Colon (tissue), 2 donors: ENCODE results near the gene CLEC16A.

Experiments
- FAIRE-seq: peaks from 2 replicates; lab custom pipeline; 2012; peaks lifted over from hg19 to GRCh38; lab: Jason Lieb, UNC
- donor health status: control.
- donor health status: control.

The CLEC16A gene

DNA sequence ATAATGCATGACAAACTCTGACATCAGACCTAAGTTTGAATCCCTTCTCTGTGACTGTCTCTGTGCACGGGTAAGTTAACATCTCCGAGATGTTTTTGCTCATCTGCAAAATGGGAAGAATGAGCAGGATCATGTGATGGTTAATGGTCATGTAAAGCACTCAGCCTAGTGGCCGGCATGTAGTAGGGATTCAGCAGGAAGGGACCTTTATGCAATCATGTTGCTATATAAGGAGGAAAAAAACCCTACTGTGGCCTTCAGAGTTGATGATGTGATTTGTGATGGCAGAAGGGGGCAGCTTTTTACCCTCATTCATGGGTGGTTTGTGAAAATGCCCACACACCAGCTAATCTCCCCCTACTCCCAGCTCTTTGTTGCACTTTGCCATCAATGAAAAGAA, 24.1 kb downstream of the CLEC16A start:
- FAIRE-seq: no peak

DNA sequence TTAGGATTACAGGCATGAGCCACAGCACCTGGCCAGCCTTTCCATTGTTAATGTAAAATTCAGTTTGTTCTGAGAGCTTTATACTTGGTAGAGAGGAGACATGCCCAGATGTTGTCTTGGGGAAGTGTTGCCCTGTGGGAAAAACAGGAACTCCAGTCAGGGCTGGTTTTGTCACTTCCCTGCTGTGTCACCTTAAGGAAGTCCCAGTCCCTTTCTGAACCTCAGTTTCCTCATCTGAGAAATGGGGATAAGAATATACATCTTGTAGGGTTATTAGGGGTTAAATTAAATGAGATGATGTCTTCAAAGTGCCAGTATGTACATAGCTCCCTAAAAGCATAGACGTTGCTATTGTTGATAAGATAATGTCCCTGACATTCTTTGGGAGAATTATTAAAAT, 25.3 kb downstream of the CLEC16A start:
- no peak for FAIRE-seq

GRCh38 chr16:10970065-10970464, 25.7 kb downstream of the CLEC16A start:
- FAIRE-seq: no peak

DNA sequence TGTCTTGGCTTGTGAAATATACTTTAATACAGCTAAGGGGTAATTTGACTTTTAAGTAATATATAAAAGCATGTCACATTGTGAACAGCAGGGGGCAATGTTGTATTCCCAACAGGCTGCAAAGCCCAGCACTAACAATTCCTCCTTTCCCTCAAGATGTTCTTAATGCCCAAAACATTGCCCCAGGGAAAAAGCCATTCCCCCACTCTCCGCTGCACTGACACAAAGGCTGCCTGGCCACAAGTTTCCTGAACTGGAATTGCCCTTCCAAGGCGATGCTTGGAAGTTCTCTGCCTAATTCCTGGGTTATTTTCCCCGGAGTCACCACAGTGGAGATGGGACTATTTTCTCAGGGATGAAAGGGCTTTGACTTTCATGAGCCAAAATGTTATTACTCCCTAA, 27.2 kb downstream of the CLEC16A start:
- no peak for FAIRE-seq

DNA sequence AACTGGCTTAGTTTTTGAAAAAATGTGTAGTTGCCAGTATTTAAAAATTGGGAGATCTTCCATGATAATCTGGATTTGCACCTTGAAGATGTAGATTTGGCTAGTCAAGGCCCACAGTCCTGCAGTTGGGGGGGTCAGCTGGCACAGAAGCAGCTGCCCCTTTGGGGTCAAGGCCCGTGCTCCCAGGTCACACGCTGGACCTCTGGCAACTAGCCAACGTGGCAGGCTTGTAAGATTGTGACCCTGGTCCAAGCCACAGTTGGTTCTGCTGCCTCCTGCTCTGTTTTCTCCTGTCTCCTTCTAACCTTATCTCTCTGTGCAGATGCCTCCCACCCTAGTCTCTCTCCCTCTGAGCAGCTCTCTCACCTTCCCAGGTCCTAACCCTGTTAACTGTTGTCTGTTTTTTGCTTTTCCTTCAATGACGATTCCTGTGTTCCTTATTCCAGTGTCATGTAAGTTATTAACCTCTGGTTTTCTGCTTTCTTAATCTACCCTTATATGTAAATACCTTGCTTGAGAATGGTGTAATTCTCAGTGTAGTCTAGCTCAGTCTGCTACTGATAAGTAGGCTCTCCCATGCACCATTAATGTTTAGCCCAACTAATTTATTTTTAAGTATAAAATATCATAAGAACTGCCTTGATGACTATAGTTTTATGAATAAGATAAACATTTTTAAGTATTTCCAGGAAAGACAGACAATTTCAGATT, 27.9 kb downstream of the CLEC16A start:
- no peak for FAIRE-seq

DNA sequence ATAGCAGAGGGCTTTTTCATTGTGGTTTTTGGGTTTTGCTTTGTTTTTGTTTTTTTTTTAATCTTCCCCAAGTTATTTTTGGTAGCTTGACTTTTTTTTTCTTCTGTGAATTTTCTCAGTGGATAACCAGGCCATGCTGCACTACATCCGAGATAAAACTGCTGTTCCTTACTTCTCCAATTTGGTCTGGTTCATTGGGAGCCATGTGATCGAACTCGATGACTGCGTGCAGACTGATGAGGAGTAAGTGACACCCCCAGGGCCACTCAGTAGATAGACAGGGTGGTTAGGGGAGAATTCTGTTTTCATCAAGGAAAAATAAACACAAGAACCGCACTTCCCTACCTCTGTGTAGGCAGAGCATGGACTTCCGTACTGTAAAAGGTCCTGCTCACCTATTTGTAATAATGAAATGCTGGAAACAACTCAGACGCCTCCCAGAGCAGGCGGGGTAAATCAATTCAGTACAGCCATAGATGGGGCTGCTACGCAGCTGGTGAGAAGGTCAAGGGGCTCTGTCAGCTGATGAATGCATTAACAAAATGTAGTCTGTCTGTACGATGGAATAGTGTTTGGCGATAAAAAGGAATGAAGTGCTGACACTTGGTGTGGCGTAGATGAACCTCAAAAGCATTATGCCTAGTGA, 28.6 kb downstream of the CLEC16A start:
- FAIRE-seq: no peak

DNA sequence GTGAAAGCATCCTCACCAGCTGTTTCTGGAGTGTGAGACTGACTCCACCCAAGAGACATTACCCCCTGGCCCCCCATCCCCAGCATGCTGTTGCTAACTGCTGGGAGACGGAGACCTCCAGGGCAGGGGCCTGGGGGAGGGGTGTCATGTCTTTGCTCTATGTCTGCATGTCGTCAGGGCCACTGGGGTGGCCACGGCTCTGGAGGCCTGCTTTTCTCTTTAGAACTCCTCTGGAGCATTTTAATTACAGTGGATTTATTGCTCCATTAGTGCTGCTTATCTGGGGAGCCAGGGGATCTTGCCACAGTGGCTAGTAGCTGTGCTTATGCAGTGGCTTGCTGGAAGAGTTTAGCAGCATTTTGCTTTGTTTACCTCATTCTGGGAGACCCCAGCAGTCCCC, 32.3 kb downstream of the CLEC16A start:
- no peak for FAIRE-seq

- FAIRE-seq: no peak
Observed at GRCh38 chr16:10978124-10978523, 33.8 kb downstream of the CLEC16A start.

- FAIRE-seq: no peak
Observed at GRCh38 chr16:10978871-10979446, 34.6 kb downstream of the CLEC16A start.

- no peak for FAIRE-seq
Observed at GRCh38 chr16:10979717-10980601, 35.6 kb downstream of the CLEC16A start.

DNA sequence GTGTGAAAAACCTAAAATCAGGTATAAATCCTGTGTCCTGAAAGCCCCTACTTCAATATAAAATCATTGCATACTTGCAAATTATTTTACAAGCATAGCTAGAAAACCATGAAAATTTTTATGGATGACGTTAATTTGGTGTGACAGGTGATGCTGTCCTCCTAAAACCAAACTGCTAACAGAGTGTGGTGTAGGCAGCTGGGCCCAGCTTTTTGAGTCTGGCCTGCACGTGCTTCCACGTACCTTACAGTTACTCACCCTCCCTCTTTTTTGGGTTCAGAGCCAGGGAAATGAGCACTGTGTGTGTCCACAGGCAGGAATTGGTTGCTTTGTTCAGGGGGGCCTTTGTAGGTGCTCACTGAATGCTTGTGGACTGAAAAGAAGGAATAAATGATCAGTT, 36.4 kb downstream of the CLEC16A start:
- no peak for FAIRE-seq

GRCh38 chr16:10981697-10982216, 37.4 kb downstream of the CLEC16A start:
- FAIRE-seq: no peak

DNA sequence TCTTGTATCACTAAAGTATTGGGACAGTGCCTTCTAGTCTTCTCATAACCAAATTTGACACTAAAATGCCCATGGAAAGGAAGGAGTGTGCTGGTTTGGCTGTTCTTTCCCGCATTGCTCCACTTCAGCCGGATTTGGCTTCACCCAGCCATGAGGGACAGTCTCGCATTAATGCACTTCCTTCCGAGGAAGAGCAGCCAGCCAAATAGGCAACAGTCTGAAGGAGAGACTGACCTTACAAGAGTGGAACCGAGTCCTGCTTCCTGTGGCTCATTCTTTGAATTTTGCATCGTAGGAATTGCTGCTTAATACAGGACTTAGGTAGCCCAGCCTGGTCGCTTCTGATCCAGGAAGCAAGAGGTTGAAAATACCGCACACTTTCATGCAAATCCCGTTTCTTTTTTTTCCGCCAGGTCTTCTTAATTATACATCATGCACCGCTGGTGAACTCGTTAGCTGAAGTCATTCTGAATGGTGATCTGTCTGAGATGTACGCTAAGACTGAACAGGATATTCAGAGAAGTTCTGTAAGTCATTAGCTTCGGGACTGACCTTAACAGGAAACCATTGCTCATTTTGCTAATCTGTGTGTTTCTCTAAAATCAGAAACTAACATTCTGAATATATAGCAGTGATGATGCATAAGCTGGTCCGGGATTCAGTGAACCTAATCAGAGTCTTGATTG, 38.2 kb downstream of the CLEC16A start:
- no peak for FAIRE-seq

DNA sequence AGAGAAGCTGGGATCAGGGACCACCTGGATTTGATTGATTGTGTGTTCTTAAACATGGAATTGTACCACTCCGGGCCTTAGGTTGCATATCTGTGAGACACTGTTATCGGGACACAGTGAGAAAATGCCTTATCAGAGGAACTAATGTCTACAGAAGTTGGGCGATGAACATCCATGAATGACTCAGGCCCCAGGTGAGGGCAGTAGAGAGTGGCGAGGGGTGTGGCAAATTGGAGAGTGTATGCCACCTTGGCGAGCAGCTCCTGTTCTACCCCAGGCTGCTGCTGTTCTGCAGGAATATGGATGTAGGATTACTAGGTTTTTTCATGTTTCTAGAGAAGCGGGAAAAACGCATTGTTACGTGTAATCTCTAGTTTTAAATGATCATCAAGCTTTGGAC, 38.8 kb downstream of the CLEC16A start:
- FAIRE-seq: no peak

GRCh38 chr16:10984509-10984908, 40.1 kb downstream of the CLEC16A start:
- no peak for FAIRE-seq

DNA sequence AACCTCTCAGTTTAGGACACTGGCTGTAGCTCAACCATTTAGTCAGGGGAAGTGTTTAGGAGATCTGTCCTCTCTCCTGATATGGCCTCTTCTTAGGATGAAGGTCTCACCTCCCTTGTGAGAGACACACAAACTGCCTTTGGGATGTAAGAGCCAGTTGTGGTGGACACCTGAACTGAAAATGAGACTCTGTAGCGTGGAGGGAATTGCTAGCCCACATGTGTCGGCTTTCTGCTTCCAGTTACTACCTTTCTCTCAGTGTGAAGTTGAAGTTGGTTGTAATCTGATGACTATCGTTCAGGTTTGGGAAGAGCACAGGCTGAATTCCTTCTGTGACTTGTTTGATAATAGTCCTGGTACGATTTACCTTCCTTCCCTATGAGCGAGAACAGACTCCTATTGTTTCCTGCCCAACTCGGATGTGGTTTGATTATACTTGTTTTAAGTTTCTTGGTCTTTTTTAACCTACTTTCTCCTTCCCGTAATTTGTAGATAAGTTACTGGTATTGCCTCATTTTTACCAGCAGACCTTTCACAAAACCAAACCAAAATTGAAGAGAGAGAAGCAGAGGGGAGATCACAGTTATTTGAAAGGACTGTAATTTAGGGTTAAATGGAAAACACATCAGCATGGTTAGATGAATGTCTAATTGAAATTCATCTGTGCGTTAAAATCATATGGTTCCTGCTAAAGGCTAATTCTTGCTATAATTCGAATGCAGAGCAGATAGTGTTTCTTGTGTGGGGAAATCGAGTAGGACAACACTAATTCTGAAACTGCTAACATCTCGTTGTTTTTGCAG, 43.2 kb downstream of the CLEC16A start:
- no peak for FAIRE-seq

DNA sequence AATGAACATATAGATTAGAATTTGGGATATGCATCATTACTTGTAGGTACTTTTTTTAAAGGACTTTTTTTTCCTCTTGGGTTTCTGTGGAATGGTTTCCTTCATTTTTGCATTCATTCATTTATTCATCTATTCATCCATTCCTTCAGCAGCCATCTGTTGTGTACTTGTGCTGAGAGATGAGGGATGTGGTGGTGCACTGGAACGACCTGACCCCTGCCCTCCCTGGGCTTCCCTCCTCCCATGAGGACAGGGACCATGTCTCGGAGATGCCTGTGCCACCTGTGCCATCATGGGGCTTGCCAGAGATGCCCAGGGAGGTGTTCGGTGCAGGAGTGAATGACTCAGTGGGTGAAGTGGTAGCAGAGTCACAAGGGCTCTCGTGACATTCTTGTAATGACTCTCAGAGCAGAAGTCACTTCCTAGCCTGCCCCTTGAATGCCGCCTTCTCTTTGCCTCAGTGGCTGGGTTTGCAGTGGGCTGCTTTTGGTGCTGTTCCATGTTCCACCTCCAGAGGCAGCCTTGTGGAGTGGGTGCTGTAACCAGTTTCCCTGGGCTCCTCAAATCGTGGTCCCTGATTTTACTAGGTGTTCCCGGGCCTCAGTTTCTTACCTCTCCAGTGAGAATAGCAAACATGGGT, 43.9 kb downstream of the CLEC16A start:
- no peak for FAIRE-seq

GRCh38 chr16:10988879-10989278, 44.5 kb downstream of the CLEC16A start:
- no peak for FAIRE-seq

- no peak for FAIRE-seq
Observed at GRCh38 chr16:10989559-10989958, 45.2 kb downstream of the CLEC16A start.

- no peak for FAIRE-seq
Observed at GRCh38 chr16:10990378-10990777, 46.0 kb downstream of the CLEC16A start.
